Hindlimb muscle (tissue), 1 donor: ENCODE data around the gene THSD4. TPM values are rescaled to one million over a fixed set of nuclear protein-coding genes. Genes with fewer than 3 reads are reported as not detected.

Source experiments
- DNase-seq: peaks from one replicate; pipeline ENCODE4 v3.0.0-alpha.2; 2013
- polyA plus RNA-seq: library from polyadenylated mRNA; unstranded; fragments of 120-200 nt; gene quantifications from one replicate; pipeline ENCODE4 v1.2.1, GENCODE V29; 2013; ENCODE audit not compliant: insufficient read length

THSD4 gene
- polyA plus RNA-seq, 1 donor, result 17.5 TPM

DNA sequence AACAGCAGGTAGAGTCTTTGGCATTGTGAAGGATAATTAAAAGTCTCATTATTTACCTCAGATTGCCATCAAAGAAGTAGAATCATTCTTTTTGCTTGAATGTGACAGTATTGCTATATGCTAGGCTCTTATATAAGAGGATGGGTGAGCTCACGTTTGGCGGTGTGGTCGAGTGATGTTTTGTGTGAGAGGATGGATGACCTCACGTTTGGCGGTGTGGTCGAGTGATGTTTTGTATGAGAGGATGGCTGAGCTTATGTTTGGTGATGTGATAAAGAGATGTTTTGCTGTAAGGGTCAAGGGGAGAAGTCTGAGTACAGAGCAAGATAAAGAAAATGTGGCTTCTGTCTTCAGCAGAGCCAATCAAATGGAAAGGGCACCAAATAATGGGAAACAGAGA lies 395.5 kb downstream of the THSD4 start:
- no peak for DNase-seq

DNA sequence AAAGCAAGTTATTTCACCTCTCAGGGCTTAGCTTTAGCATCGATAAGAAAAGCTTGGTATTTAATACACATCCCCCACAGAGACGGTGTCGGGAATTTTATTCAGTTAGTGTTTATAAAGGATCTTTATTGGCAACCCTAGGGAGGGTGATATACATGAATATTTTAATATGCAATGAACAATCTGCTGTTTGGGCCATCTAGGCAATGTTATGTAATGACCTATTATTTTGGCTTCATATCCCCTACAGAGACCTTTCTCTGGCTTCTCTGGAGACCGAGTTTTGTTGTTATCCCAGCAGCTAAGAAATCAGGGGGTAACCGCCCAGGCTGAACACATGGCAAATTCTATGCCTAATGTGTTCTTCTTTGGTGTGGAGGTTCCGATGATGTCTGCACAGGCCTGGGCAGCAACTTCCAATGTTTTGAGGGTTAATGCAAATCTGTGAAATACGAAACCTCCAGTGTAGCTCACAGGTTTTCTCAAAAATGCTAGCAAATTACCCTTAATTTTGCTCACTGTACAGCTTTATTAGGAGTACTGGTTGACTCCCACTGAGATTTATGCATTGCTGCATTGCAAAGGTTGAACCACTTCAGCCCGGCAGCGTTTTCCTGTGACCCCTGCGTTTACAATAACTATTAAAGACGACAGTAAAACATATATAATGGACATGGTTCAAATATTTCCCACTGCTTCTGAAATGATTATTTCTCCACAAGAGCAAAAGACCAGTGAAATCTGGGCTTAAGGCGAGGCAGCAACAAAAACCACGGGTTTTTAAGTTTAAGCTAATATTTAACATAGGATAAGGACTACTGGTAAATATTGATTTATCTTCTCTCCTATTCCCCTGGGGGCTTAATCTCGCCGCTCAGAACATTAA lies 396.8 kb downstream of the THSD4 start:
- DNase-seq, result no peak

DNA sequence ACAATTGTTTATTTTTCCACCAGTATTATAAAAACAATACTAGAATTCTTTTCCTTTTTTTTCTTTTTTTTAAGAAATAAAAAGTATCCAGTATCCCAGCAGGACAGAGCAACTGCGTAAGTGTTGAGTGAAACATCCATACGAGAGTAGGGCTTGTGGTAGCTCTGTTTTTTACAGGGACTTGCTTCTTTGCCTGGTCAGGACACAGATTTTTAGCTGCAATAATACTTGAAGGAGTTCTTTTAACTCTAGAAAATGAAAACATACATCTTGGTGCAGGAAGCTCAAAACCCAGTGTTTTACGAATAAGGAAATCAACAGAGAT lies 397.4 kb downstream of the THSD4 start:
- DNase-seq, result no peak

DNA sequence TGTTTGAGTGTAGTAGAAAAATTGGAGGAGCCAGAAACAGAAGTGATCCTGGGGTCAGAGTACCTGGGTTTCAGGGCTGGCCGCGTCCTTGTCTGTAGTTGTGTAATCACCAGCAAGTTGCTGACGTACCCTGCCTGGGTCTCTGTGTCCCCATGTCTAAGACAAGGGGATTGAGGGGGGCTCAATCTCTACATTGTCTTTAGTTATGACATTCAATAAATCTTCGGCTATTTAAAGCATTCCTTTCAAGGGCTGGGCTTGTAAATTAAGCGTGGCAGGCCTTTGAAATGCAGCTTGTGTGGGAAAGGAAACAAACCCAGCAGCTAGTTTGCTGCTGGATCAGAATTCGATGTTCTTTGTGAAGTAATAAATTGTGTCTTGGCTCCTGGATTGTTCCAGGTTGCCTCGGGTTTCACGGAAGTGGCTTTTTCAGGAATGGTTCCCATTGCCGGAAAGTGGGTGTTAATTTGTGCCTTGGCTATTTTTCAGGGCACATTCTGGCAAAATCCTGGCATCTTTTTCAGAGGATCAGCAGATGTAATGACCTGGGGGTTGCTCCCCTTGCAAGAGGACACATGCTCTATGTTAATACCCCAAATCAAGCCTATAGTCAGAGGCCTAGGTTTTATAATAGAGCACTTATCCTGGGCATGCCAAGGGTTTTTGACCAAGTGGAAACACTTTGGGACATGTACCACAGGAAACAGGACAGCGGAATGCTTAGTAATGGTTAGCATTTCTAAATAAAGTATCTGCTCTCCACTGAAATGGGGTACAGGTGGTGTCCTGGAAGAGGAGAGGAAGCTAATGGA lies 400.3 kb downstream of the THSD4 start:
- DNase-seq, result no peak

DNA sequence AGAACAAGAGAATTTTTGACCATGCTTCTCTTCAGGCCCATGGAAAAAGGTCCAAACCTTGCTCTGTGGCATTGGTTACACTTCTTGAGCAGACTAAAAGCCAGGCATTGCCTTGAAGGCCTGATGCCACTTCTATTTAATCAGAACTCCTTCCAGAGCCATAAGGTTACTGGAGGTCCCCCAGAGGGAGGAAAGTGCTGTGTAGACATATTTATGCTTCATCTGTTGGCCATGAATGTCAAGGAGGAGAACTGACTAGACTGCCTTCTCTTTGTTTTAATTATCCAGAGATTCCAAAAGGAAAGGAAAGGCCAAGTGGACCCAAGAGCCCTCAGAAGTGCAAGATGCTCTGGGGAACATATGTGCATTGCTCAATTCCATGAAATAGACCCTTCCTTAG lies 402.5 kb downstream of the THSD4 start:
- DNase-seq, result no peak

DNA sequence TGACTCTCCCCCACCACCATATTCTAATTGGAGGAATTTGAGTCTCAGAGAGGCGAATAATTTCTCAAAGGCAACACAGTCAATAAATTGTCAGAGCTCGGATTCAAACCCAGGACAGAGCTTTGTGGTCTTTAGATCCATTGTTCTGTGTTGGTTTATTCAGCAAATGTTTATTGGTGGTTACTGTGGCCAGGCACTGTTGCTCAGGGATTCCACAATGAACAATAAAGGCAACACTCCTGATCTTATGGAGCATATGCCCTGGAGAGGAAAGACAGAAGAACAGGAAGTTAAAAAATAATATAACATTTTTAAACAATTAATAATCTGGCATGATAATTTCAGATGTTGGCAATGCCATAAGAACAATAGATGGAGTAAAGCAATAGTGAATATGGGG lies 403.4 kb downstream of the THSD4 start:
- no peak for DNase-seq

DNA sequence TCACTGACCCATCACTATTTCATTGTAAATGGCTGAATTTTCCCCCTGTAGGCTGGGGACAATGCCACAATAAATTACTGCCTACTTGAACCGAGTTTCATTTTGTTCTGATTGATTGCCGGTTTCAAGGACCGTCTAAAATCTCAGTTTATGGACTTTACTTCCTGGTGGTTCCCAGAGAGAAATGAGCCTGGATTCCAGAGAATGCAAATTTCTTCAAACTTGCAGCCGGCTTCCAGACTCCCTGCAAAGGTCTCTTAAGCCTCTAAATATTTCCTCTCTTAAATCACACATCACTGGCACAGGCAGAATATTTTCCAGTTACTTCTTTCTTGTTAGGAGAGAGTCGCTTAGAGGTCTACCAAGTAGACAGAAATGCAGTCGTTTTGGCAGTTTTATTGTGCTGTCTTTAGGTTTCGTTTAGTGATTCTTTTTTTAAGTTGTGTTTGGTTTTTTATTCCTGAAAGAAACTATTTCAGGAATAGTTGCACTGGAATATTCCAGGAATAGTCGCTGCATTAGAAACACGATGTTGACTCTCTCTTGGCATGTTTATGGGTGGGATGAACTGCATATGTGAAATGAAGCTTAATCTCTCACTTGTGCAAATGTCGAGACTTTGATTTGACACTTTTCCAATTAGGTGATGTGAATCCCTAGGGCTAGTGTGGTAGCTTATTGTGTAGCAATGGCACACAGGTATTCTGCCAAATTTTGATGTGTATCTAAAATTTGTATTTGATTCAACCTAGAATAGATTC lies 411.0 kb downstream of the THSD4 start:
- DNase-seq, result peak; percentile 56

DNA sequence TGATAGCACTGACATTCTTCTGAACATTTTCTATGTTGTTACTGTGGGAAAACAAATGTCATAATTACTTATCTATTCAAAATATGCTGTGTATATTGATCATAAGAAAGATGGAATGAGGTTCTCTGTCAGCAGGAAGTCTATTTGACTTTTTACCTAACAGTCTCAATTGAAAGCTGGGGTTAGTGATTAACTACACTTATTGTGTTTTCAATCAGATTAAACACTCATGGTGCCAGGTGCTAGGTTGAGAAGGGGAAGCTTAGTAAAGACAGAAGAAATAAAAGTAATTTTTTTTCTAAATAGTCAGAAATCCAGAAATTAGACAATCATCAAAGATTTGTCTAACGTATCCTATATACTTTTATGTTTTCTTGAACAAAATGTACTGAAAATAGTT lies 414.1 kb downstream of the THSD4 start:
- no peak for DNase-seq

DNA sequence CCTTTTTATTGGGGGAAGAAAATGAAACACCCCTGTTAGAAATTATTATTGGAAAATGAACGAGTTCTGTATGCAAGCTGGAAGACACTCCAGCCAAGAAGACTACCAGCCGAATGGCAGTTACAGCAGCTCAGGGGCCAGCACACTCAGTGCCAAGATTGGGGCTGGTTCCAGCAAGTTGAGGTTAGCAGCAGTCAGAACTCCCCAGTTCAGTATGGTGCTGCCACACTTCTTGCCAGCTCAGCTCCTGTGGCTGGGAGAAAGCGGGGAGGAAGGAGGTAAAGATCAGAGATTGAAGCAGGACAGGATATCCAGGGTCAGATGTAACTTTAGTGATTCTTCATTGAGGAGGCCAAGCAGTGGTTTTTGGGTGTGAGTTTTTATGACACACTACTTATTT lies 414.8 kb downstream of the THSD4 start:
- DNase-seq, result no peak

DNA sequence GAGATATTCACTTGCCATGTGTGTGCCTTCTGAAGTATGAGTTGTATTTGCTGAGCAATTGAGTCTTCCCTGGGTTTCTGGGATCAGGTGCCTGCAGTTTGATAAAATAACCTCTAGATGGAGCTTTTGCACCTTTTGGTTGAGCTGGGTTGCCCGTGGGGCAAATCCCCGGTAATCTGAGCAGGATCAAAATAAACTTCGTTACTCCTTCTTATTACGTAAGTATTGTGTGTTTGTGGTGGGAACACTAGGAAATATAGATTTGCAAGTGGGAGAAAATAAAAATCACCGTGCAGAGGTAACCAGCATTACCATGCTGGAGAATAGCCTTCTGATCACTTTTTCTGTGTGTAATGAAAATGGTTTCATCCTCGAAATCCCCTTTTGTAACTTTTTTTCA lies 417.7 kb downstream of the THSD4 start:
- DNase-seq, result no peak

DNA sequence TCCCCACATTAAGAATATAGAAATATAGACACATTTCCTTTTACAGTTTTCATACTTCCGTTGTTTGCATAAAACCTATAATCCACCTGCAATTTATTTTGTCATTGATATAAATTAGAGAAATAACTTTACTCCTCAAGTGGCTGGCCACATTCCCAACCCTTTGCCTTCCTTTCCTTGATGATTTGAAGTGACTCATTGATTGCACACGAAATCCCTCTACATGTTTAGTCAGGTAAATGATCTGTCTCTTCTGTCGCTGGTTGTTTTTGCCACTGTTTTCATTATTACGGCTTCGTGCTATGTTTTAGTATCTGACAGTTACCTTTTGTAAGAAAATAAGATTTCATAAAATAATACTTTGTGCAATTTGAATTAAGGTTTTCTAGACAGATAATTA lies 422.9 kb downstream of the THSD4 start:
- no peak for DNase-seq

DNA sequence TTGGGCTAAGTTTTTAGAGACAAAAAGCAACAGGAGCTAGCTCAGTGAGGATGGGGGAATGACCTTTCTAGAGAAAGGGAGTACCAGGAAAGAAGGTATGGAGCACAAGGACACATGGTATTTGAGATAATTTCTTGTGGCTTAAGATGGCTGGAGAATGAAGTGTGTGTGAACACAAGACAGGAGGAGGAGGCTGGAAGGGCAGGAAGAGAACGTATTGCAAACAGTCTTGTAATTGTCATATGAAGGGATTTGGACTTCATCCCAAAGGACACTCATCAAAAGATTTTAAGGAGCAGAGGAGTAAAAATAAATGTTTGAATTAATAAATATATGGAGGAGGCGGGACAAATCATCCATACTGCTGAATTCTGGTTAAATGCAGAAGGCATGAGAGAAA lies 426.5 kb downstream of the THSD4 start:
- DNase-seq, result no peak

DNA sequence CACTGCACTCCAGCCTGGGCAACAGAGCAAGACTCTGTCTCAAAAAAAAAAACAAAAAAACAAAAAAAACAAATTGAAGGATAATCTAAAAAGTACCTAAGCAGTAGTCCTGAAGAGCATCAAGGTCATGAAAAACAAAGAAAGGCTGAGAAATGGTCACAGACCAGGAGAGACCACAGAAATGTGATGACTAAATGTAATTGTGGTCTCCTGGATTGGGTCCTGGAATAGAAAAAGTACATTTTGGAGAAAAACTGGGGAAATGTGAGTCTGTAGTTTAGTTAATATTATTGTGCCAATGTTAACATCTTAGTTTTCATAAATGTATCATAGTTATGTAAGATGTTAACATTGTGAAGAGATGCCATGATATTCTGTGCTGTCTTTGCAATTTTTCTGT lies 427.6 kb downstream of the THSD4 start:
- no peak for DNase-seq

DNA sequence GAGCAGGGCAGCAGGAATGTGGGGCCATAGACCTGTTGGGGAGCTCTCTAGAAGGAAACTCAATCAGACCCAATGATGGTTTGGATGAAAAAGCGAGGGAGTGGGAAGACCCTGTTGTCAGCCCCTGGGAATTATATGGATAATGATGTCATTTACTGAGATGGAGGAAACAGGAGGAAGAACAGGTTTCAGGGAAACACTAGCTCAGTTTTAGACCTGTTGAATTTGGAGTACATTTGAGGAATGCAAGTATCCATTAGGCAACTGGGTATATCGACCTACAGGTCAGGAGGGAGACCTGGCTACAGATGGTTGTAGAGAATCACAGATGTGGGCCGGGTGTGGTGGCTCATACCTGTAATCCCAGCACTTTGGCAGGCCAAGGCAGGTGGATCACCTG lies 428.1 kb downstream of the THSD4 start:
- no peak for DNase-seq

DNA sequence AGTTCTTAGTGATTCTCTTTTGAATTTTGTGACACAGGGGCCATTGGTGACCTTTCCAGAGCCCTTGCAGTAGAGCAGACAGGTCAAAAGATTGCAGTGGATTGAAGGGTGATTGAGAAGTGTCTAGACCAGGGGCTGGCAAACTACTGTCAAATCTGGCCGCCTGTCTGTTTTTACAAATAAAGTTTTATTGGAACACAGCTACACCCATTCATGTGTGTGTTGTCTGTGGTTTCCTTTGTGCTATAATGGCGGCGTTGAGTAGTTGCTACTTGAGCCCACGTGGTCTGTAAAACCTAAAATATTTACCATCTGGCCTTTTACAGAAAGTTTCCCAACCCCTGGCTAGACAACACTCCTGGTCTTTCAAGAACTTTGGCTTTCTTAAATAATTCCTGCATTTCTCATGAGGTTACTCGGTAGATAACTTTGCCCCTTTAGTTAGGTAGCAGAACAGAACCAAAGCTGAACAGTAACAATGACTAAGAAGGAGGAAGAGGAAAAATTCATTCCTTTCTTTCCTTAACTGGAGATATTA lies 430.0 kb downstream of the THSD4 start:
- no peak for DNase-seq

DNA sequence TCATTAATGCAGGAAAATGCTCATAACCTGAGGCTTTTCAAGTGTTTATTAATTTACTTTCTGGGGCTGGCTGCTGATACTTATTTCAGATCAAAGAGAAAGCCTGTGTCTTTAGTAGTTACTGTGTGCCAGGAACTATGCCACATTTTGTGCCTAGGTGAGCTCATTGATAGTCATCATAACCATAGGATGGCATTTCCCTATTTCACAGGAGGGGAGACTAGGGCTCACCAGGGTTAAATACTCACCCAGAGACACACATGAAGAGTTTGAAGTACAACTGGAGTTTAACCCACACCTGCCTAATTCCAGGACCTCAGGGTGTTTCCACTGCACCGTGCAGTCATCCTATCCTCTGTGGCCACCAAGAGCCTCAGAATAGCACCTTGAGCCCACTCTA lies 430.7 kb downstream of the THSD4 start:
- DNase-seq, result no peak

DNA sequence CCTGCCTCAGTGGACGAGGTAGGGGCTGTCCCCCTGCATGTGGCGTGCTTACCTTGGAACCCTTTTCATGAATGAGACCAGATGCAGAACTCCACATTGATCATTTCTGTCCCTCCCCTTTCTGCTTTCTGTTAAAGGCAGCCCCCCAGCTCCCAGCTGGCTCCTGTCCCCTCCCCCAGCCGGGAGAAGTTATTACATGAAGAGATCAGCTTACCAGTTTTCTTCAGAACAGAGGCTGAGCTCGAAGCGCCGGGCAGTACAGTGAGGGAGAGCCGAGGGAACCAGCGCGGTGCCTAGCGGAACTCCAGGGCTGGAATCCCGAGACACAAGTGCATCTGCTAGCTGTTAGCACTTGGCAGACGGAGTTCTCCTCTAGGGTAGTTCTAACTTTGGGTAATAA lies 431.7 kb downstream of the THSD4 start:
- peak; percentile 36 for DNase-seq

DNA sequence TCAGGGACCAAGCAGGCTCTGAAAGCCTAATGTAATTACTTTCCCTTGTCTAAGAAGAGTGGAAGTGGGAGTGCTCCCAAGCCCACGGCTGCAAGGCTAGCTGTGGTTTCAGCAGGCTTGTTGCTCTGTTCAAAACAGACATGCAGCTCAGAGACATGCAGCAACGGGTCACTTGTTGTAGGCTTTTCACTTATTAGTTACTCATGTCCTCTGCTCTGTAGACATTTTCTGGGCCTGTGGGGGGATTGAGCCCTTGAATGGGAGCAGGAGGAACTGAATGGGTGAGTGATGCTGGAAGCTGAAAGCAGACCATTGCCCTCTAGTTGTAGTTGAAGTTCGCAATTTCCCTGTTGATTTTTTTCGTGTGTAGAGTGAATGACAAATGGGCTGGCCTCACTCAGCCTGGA lies 433.1 kb downstream of the THSD4 start:
- DNase-seq, result no peak

DNA sequence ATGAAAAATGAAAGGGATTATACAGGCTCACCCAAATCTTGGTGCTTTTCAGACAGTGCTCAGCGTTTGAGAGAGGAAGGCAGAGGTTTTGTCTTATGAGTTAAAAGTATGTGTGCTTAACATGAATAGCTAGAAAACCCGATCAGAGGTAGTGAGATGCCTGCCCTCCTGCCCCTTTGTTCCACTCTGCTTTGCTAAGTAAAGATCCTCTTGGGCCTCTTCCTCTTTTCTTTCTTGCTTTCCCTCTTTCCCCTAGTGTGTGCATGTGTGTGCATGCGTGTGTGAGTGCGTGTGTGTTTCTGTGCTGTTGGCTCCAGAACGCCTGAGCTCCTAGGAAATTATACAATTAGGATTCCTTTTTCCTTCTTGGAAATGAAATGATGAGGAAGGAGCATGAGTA lies 433.8 kb downstream of the THSD4 start:
- DNase-seq, result no peak

DNA sequence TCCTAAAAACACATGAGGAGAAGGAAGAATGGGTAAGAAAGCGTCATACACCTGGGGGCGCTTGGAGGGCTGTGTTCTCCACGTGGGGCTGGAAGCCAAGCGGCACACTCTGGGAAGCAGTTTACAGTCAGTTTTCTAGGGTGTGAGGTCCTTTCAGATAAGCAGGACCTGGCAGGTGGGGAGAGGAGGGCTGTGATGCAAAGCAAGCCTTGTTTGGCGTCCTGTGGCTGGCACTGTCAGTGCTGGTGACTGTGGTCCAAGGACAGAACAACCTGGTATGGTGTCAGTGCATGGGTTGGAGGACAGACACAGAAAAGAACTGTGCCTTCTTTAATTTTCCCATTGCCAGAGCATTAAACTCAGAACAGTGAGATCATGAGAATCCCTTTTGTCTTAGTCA lies 434.4 kb downstream of the THSD4 start:
- no peak for DNase-seq

DNA sequence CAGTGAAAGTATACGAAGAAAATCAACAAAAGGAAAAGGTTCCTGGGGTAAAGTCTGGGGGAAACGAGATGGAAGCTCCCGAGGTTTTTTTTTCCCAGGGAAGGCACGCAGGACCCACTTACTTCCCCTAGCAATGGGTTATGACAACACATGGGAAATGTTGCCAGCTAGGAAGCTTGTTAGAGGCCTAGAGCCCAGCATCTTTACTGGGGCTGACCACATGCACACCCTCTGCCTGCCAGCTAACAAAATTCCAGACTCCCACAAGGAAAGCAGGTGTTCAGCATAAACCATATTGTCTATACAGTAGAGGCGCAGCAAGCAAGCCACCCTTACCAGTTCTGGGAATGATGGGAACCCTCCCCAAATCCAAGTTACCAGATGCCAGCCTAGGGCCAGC lies 436.3 kb downstream of the THSD4 start:
- no peak for DNase-seq

DNA sequence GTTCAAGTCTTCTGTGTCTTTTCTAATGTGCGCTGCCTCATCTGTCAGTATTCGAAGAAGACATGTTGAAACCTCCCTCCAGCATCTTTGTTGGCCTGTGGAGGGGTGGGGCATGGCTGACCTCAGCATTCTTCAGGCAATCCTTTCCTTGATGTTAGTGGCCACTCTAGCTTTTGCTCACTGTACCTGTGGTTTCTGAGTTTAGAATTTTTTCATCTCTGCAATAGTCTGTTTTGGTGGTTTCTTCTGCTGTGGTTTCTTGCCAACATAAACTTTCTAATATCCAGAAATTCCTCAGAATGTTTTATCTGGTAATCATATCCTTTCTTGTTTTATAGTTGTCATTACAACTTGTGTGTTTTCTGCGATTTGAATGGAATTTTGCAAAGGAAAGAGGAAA lies 443.8 kb downstream of the THSD4 start:
- no peak for DNase-seq

DNA sequence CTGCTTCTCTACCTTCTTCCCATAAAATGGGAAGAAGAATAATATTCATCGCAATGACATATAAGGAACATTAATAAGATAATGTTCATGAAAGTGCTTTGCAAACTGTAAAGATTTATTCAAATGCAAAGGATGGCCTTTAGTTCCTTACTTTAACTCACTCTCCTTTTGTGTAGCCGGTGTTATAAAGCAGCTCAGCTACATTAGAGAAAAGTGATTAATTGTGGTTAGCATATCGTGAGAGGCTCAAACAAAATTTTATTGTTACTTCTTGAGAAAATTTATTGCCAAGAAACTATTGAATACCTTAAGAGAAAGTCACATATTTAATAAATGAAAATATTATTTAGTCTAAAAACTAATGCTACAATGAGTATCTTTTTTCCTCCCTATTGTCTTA lies 444.3 kb downstream of the THSD4 start:
- DNase-seq, result no peak
